Measurements from ENCODE around the gene UGCG.
"Not testable (repeated sequence)": the region's sequence is repeated elsewhere in the genome, so short reads cannot be mapped to it uniquely, and the experiment has no call there.

UGCG gene

GRCh38 chr9:111955048-111955447 lies 58.4 kb downstream of the UGCG start:
- no peak for DNase-seq (ENCODE audit: low spot score)
- TF ChIP-seq, protein P1, sequence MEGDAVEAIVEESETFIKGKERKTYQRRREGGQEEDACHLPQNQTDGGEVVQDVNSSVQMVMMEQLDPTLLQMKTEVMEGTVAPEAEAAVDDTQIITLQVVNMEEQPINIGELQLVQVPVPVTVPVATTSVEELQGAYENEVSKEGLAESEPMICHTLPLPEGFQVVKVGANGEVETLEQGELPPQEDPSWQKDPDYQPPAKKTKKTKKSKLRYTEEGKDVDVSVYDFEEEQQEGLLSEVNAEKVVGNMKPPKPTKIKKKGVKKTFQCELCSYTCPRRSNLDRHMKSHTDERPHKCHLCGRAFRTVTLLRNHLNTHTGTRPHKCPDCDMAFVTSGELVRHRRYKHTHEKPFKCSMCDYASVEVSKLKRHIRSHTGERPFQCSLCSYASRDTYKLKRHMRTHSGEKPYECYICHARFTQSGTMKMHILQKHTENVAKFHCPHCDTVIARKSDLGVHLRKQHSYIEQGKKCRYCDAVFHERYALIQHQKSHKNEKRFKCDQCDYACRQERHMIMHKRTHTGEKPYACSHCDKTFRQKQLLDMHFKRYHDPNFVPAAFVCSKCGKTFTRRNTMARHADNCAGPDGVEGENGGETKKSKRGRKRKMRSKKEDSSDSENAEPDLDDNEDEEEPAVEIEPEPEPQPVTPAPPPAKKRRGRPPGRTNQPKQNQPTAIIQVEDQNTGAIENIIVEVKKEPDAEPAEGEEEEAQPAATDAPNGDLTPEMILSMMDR (IDR thresholded peaks at IDR 0.05; ENCODE audit: extremely low read depth, missing control alignments), result no peak

GRCh38 chr9:111957856-111958631 lies 61.4 kb downstream of the UGCG start:
- TF ChIP-seq, protein P1 (IDR thresholded peaks at IDR 0.05; ENCODE audit: extremely low read depth, missing control alignments), result no peak
- DNase-seq (ENCODE audit: low spot score), result no peak

DNA sequence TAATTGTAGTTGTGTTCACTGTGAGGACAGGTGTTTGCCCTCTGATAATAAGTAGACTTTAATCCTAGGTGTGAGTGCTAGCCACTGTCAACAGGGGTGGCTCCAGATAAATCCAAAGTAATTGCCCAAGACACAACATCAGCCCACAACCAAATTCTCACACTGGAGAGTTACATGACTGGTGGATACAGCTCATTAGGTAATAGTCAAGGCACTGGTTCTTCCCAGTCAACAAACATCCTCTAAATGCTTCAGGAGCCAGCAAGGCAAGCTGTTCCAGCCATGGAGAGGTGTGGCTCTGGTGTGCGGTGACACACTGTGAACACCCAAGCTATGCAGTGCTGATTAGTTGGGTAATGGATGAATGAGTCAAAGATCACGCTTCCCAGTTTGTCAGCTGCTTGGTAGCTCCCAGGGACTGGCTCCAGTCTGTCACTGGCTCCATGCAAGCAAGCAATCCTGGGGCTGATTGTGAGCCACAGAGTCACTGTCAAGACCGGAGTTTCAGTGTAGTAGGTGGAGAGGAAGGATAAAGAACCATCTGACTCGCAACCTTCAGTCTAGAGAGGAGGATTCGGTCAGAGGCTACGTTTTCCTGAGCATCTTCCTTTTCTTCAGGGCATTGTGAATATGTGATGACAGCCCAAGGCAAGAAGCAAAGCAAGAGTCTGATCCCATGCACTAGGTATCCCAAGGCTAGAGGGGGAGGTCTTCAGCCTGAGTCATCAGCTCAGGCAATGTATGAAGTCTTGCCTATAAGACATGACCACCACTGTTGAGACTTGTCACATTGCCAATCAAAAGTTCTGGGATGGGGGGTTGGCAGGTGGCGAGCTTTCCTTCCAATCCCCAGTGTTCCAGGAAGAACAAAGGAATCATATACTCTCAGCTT lies 63.1 kb downstream of the UGCG start:
- no peak for DNase-seq (ENCODE audit: low spot score)
- TF ChIP-seq, protein P1 (IDR thresholded peaks at IDR 0.05; ENCODE audit: extremely low read depth, missing control alignments), result no peak

GRCh38 chr9:111960485-111960884 lies 63.9 kb downstream of the UGCG start:
- not testable (repeated sequence) for DNase-seq (ENCODE audit: low spot score)

- TF ChIP-seq, protein P1 (IDR thresholded peaks at IDR 0.05; ENCODE audit: extremely low read depth, missing control alignments), result no peak
- no peak for DNase-seq (ENCODE audit: low spot score)
Measured at GRCh38 chr9:111961009-111961408, 64.4 kb downstream of the UGCG start.

DNA sequence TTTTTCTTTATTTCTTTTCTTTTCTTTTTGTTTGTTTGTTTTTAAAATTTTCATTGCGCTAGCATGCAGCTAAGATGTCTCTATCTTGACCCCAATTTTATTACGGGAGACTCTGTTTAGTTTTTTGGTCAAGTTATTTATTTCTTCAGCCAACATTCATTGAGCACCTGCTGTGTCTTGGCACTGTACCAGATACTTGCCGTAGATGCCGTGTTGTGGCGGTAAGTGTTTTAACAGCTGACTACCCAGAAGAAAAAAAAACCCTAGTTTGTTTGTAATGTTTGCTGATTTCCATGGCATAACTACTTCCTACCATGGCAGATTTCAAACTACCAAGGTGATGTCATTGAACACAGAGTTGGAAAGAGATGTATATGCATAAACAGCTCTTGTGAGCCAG lies 65.0 kb downstream of the UGCG start:
- TF ChIP-seq, protein P1 (IDR thresholded peaks at IDR 0.05; ENCODE audit: extremely low read depth, missing control alignments), result no peak
- DNase-seq (ENCODE audit: low spot score), result no peak

DNA sequence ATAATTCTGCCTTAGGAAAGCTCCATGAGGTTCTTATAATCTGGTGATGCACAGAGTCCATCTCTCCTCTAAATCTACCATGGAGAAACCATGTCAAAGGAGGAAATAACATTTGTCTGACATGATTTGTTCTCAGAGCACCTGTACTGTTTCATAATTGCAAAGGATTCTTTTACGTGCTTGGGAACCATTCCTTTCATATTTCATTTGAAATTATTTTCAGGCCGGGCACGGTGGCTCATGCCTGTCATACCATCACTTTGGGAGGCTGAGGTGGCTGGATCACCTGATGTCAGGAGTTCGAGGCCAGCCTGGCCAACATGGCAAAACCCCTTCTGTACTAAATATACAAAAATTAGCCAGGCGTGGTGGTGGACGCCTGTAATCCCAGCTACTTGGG lies 65.4 kb downstream of the UGCG start:
- TF ChIP-seq, protein P1 (IDR thresholded peaks at IDR 0.05; ENCODE audit: extremely low read depth, missing control alignments), result no peak
- DNase-seq (ENCODE audit: low spot score), result no peak

Data from GM20000 (cell line).